Measurements from ENCODE around the gene INTS6L. TPM values are rescaled to one million over a fixed set of nuclear protein-coding genes. Genes with fewer than 3 reads are reported as not detected.
"Not testable (repeated sequence)": the region's sequence is repeated elsewhere in the genome, so short reads cannot be mapped to it uniquely, and the experiment has no call there.

INTS6L gene
- total RNA-seq, 4 donors from 2014 or later, result 4.3 to 14.9 (median 6.4) TPM

- TF ChIP-seq CTCF (IDR thresholded peaks at IDR 0.05) (no peak), POLR2A (IDR thresholded peaks at IDR 0.05) (no peak)
- Histone ChIP-seq H3K9me3 (no peaks in the 10 kb centered on the region), H3K27ac (no peak overlapping the region), H3K36me3 (no peaks in the 10 kb centered on the region), H3K27me3 (no peaks in the 10 kb centered on the region), H3K4me3 (no peak overlapping the region), H3K4me1 (no peaks in the 10 kb centered on the region)
- 100% methylated on average over 1 of the region's 1 CpG; no CpG with 5 or more reads in 1 of the 2 donors for WGBS, 2 donors
- intact Hi-C loops (cut with DNase I), result no loop called here
- DNase-seq, result no peak
These were observed 75.1 kb downstream of the INTS6L start for GRCh38 chrX:135595543-135595942.

GRCh38 chrX:135596495-135596894, 76.0 kb downstream of the INTS6L start:
- Histone ChIP-seq H3K4me1 (no peaks in the 10 kb centered on the region), H3K27ac (no peak overlapping the region), H3K9me3 (no peaks in the 10 kb centered on the region), H3K4me3 (no peak overlapping the region), H3K27me3 (no peaks in the 10 kb centered on the region), H3K36me3 (no peaks in the 10 kb centered on the region)
- 54 to 65% methylated on average over 4 to 12 of the region's 18 CpGs for WGBS, 2 donors
- intact Hi-C loops (cut with DNase I), result no loop called here
- no peak for TF ChIP-seq POLR2A (IDR thresholded peaks at IDR 0.05)
- TF ChIP-seq CTCF (IDR thresholded peaks at IDR 0.05), result peak in 4 of 6 experiments; percentile 8 to 51 (median 40)
- no peak for DNase-seq

- no peaks in the 10 kb centered on the region for H3K4me1 ChIP-seq
- no peaks in the 10 kb centered on the region for H3K27me3 ChIP-seq
- H3K36me3 ChIP-seq, result no peaks in the 10 kb centered on the region
- H3K4me3 ChIP-seq, result no peak overlapping the region
- intact Hi-C loops (cut with DNase I), result no loop called here
- TF ChIP-seq CTCF (IDR thresholded peaks at IDR 0.05) (no peak), POLR2A (IDR thresholded peaks at IDR 0.05) (no peak)
- 63 to 70% methylated on average over 3 to 6 of the region's 6 CpGs for WGBS, 2 donors
- no peak for DNase-seq
- H3K27ac ChIP-seq, result no peak overlapping the region
- H3K9me3 ChIP-seq, result no peaks in the 10 kb centered on the region
These were observed 85.4 kb downstream of the INTS6L start for GRCh38 chrX:135605906-135606305.

GRCh38 chrX:135624408-135625204, 104.1 kb downstream of the INTS6L start:
- intact Hi-C loops (cut with DNase I); H3K4me1 ChIP-seq; DNase-seq; H3K27me3 ChIP-seq; H3K27ac ChIP-seq; H3K36me3 ChIP-seq; H3K4me3 ChIP-seq; H3K9me3 ChIP-seq: not testable (repeated sequence)
- 53 to 80% methylated on average over 1 to 3 of the region's 7 CpGs for WGBS, 2 donors

- intact Hi-C loops (cut with DNase I), result no loop called here
These were observed 105.5 kb downstream of the INTS6L start for GRCh38 chrX:135625995-135626394.

More at GRCh38 chrX:135625995-135626394, 105.5 kb downstream of the INTS6L start:
- Histone ChIP-seq H3K27ac (no peak overlapping the region), H3K4me3 (no peak overlapping the region), H3K4me1 (no peaks in the 10 kb centered on the region), H3K36me3 (no peaks in the 10 kb centered on the region), H3K27me3 (no peaks in the 10 kb centered on the region), H3K9me3 (no peaks in the 10 kb centered on the region)
- TF ChIP-seq CTCF (IDR thresholded peaks at IDR 0.05) (no peak), POLR2A (IDR thresholded peaks at IDR 0.05) (no peak)
- WGBS, 2 donors, result 66 to 80% methylated on average over 4 to 6 of the region's 6 CpGs
- DNase-seq, result no peak
